Ovary (tissue), 9 donors: Measurements from ENCODE around the gene TMEM222. TPM values are rescaled to one million over a fixed set of nuclear protein-coding genes. Genes with fewer than 3 reads are reported as not detected.

ENCODE experiments used
- DNase-seq, 5 donors: peaks; one replicate each; pipeline ENCODE4 v3.0.0-alpha.2; 2019 to 2020
- H3K27ac ChIP-seq, 2 donors: fragments of 200-600 bp; one replicate each; pipeline versions ENCODE4 v1.5.1 to v1.8.0; 2019 to 2022
- H3K27me3 ChIP-seq: fragments of 200-600 bp; one replicate; pipeline ENCODE4 v1.8.0; 2022
- H3K36me3 ChIP-seq: fragments of 200-600 bp; sonication (generic); one replicate; pipeline ENCODE4 v1.5.1; 2019
- H3K4me1 ChIP-seq: one replicate; pipeline ENCODE4 v1.8.1; 2013; ENCODE audit warnings: mild to moderate bottlenecking, moderate library complexity; ENCODE audit not compliant: insufficient read depth
- H3K4me3 ChIP-seq: fragments of 200-600 bp; sonication (generic); one replicate; pipeline ENCODE4 v1.5.1; 2017
- H3K9me3 ChIP-seq, 2 donors: fragments of 200-600 bp in 1 of 2; sonication (generic) in 1 of 2; one replicate each; pipeline versions ENCODE4 v1.5.1 to v1.8.1; 2013 to 2019; ENCODE audit warnings: mild to moderate bottlenecking in 1 of 2, moderate library complexity in 1 of 2
- EP300 ChIP-seq: sonication (generic); formaldehyde crosslinking; IDR thresholded peaks from one replicate; pipeline ENCODE4 v1.6.1; 2017; ENCODE audit warnings: antibody characterized with exemption
- POLR2A ChIP-seq: fragments of 450-650 bp; IDR thresholded peaks from one replicate; pipeline ENCODE4 v1.6.1; 2017; ENCODE audit warnings: antibody characterized with exemption, mild to moderate bottlenecking, moderate library complexity
- WGBS, 3 donors: extraction: QIAGEN DNeasy Blood & Tissue Kit in 1 of 3; methylation state at CpG; one replicate each; pipeline versions ENCODE4 v1.1.5 to v1.1.7; 2013 to 2017; 5-methylcytosine and 5-hydroxymethylcytosine counted together
- intact Hi-C, 4 donors: fragments of 100-400 bp; cut with DNase I; formaldehyde crosslinking; loops; one replicate each; pipeline versions ENCODE4 v1.11.0 to v1.15.1; 2022 to 2023
- polyA plus RNA-seq, 2 donors: library from polyadenylated mRNA; stranded (reverse); fragments of 200-250 nt in 1 of 2; fragments of 350-450 nt in 1 of 2; fragmentation: Illumina TruSeq in 1 of 2; extraction: RNeasy Lipid Tissue Mini Kit (QIAGEN cat#74804) in 1 of 2; gene quantifications; one replicate each; pipeline ENCODE4 v1.2.3, GENCODE V29; 2013 to 2014
- total RNA-seq, 7 donors: library from RNA; depleted of rRNA in 2 of 7; stranded (reverse); fragments of >200 nt in 2 of 7; fragmentation: NEBNext Ultra II Directional in 3 of 7; extraction: Animal tissue kit (Norgen Biotek cat#: 25700) in 3 of 7; gene quantifications; one replicate each; pipeline versions ENCODE4 v1.1.0 to v1.2.4, GENCODE V29; 2016 to 2023
- TF ChIP-seq, protein P1 (sequence below), 3 donors: fragments of 450-650 bp in 2 of 3; fragments of 200-600 bp in 1 of 3; IDR thresholded peaks; one replicate each; pipeline versions ENCODE4 v1.5.1 to v1.8.0; 2016 to 2022; ENCODE audit warnings: antibody characterized with exemption in 3 of 3, mild to moderate bottlenecking in 1 of 3
- donor health status: DM: no; HTN: no; CAD: no; lungs with moderate emphysema.
- donor health status: DM: no; HTN: no; CAD: no.
- donor health status: Bipolar disorder and iron deficiency.
- donor health status: DM: yes; HTN: yes; CAD: no.
- donor health status: DM: no; HTN: no; CAD: no.
- donor health status: DM: yes; HTN: yes; CAD: no.

The TMEM222 gene
- total and polyA plus RNA-seq, 9 donors, result 12.9 to 52.5 (median 36.5) TPM

DNA sequence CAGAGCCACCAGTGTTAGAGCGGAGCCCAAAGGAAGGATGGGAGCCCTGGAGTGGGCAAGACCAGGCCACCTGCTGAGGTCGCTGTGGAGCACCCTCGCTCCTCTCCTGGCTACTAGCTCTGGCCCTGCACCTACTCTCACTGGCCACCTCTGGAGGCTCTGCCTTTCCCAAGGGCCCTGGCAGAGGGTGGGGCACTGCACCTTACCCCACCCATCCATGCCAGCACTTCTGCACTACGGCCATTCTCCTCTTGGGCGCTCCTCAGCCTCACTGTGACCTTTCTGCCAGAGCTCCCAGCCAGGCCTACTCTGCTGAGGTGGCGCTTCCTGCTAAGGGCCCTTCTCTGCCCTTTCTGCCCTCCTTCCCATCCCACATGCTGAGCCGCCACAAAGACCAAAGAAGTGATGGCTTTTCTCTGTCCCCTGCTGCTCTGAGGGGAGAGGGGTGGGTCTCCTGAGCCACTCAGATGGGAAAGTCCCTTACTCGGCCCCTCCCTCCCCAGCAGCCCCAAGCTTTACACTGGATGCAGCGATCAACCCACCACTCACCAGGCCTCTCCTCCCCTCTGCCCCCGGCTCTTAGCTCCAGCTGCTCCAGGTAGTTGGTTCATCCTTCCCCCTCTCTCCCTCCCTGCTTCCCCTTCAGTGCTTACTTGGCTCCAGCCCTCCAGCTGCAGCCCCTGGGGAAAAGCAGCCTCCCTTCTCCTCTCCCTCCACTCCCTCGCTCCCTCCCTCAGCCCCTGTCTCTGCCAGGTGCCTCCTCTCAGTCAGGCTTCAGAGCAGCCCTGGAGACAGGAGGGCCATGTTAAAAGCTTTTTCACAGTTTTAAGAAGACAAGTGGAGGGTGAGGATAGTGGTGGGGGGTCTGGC is 14.8 kb upstream of the TMEM222 start:
- Histone ChIP-seq H3K27ac (no peak overlapping the region), H3K9me3 (no peaks in the 10 kb centered on the region), H3K4me3 (no peak overlapping the region), H3K4me1 (no peaks in the 10 kb centered on the region), H3K27me3 (no peaks in the 10 kb centered on the region), H3K36me3 (no peaks in the 10 kb centered on the region)
- intact Hi-C loops, result loop anchor here in 1 of 4 donors (10.0 kb wide), 1 partner anchor 48 kb away; no protein-coding TSS in a partner anchor
- TF ChIP-seq, protein P1, sequence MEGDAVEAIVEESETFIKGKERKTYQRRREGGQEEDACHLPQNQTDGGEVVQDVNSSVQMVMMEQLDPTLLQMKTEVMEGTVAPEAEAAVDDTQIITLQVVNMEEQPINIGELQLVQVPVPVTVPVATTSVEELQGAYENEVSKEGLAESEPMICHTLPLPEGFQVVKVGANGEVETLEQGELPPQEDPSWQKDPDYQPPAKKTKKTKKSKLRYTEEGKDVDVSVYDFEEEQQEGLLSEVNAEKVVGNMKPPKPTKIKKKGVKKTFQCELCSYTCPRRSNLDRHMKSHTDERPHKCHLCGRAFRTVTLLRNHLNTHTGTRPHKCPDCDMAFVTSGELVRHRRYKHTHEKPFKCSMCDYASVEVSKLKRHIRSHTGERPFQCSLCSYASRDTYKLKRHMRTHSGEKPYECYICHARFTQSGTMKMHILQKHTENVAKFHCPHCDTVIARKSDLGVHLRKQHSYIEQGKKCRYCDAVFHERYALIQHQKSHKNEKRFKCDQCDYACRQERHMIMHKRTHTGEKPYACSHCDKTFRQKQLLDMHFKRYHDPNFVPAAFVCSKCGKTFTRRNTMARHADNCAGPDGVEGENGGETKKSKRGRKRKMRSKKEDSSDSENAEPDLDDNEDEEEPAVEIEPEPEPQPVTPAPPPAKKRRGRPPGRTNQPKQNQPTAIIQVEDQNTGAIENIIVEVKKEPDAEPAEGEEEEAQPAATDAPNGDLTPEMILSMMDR (IDR thresholded peaks at IDR 0.05), result no peak
- TF ChIP-seq POLR2A (no peak), EP300 (no peak)
- 79 to 82% (median 82%) methylated on average over 11 of the region's 11 CpGs for WGBS, 3 donors
- no peak for DNase-seq

DNA sequence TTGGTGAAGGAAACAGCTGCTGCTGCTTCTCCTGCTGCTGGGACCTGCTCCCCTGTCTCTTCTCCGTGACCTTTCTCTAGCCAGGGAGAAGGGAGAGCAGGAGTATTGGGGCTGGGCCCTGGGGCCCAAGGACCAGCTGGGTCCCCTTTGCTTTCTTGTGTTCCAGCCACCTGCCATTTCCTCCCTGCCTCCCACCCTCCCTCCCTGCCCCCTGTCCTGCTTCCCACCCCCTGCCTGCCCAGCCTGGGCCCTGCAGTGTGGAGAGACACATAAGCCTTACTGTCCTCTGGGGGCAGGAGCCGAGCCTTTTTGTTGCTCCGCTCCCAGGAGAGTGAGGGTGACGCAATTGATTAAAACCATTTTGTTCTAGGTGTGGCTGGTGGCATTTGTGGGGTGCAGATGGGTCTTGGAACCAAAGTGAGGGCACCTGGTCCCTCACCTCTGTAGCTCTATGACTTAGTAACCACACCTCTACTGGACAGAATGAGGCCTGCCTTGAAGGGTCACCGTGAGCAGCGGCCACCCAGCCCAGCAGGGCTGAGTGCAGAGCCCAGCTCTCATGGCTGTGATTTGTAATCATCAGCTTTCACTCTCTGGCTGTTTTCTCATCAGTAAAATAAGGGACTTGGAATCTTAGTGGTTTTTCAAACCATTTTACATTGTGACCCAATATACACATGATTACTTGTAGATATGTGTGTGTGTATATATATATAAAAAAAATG is 13.9 kb upstream of the TMEM222 start:
- WGBS, 3 donors, result 83 to 89% (median 88%) methylated on average over 6 of the region's 6 CpGs
- intact Hi-C loops, result loop anchor here in 1 of 4 donors (10.0 kb wide), 1 partner anchor 47 kb away; no protein-coding TSS in a partner anchor
- Histone ChIP-seq H3K4me3 (no peak overlapping the region), H3K27me3 (no peaks in the 10 kb centered on the region), H3K27ac (no peak overlapping the region), H3K9me3 (no peaks in the 10 kb centered on the region), H3K36me3 (no peaks in the 10 kb centered on the region), H3K4me1 (no peaks in the 10 kb centered on the region)
- no peak for DNase-seq
- TF ChIP-seq, protein P1 (IDR thresholded peaks at IDR 0.05), result no peak
- TF ChIP-seq POLR2A, result no peak

DNA sequence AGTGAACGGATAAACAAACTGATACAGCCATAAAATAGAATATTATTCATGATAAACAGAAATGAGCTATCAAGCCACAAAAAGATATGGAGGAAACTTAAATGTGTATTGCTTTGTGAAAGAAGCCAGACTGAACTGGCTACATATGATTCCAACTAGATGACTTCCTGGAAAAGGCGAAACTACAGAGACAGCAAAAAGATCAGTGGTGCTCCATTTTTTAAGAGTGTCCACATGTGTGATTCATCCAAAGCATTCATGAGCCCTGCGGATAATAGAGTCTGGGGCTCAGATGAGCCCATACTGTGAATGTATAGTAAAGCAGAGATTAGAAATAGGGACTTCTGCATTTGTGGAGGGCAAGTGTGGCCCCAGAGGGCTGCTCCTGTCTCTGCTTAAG is 7.8 kb upstream of the TMEM222 start:
- Histone ChIP-seq H3K9me3 (no peaks in the 10 kb centered on the region), H3K36me3 (no peaks in the 10 kb centered on the region), H3K4me3 (no peak overlapping the region), H3K4me1 (no peaks in the 10 kb centered on the region), H3K27me3 (no peaks in the 10 kb centered on the region), H3K27ac (no peak overlapping the region)
- no peak for DNase-seq
- intact Hi-C loops, result no loop called here
- WGBS, 3 donors, result 59 to 67% (median 64%) methylated on average over 3 of the region's 3 CpGs
- TF ChIP-seq EP300, result no peak
- TF ChIP-seq POLR2A, result no peak
- TF ChIP-seq, protein P1 (IDR thresholded peaks at IDR 0.05), result no peak

DNA sequence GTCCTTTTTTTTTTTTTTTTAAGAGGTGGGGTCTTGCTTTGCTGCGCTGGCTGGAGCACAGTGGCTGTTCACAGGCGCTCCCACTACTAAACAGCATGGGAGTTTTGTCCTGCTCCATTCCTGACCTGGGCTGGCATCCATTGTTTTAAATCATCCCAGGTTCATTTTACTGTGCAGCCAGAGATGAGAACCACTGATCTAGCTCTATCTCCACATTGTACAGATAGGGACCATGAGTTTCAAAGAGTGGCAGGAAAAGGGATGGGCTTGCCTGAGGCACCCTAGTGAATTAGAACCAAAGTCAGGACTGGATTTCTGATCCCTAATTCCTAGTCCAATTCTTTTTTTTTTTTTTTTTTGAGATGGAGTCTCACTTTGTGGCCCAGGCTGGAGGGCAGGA is 7.2 kb upstream of the TMEM222 start:
- no peaks in the 10 kb centered on the region for H3K27me3 ChIP-seq
- intact Hi-C loops, result no loop called here

More for the DNA sequence above, 7.2 kb upstream of the TMEM222 start:
- H3K27ac ChIP-seq, result no peak overlapping the region
- no peaks in the 10 kb centered on the region for H3K9me3 ChIP-seq
- no peaks in the 10 kb centered on the region for H3K36me3 ChIP-seq
- WGBS, 3 donors, result 38 to 44% (median 39%) methylated on average over 2 of the region's 2 CpGs
- DNase-seq, result no peak
- no peak overlapping the region for H3K4me3 ChIP-seq
- TF ChIP-seq, protein P1 (IDR thresholded peaks at IDR 0.05), result no peak
- TF ChIP-seq POLR2A, result no peak
- no peak for TF ChIP-seq EP300
- H3K4me1 ChIP-seq, result no peaks in the 10 kb centered on the region
